ENCODE data around the gene DCC. TPM values are rescaled to one million over a fixed set of nuclear protein-coding genes. Genes with fewer than 3 reads are reported as not detected.

DCC gene
- total RNA-seq, 2 donors from 2014 or later: 0.10 to 0.48 TPM

DNA sequence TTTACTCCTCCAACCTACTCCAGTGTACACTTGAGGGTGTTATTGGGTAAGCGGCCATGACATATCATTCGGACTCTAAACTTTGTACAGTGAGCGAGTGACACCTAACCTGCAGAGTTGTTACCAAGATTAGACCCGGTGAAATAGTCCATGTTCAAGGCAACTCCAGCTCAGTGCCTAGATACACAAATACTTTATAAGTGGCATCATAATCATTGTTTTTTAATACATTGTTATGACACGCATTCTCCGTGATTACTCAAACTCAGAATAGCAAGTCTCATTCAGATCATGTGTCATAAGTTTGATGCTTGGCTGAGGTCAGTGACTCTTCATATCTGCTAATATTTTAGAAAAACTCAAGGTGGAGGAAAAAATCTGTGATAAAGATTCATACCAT, 597.8 kb downstream of the DCC start:
- H3K4me3 ChIP-seq: no peak overlapping the region
- no peak overlapping the region for H3K9ac ChIP-seq (ENCODE audit: low read depth in 2 of 2, low read length in 2 of 2)
- DNase-seq: no peak
- intact Hi-C loops (cut with DNase I): no loop called here
- no peaks in the 10 kb centered on the region for H3K27me3 ChIP-seq
- no peak overlapping the region for H3K27ac ChIP-seq
- TF ChIP-seq, protein P1, sequence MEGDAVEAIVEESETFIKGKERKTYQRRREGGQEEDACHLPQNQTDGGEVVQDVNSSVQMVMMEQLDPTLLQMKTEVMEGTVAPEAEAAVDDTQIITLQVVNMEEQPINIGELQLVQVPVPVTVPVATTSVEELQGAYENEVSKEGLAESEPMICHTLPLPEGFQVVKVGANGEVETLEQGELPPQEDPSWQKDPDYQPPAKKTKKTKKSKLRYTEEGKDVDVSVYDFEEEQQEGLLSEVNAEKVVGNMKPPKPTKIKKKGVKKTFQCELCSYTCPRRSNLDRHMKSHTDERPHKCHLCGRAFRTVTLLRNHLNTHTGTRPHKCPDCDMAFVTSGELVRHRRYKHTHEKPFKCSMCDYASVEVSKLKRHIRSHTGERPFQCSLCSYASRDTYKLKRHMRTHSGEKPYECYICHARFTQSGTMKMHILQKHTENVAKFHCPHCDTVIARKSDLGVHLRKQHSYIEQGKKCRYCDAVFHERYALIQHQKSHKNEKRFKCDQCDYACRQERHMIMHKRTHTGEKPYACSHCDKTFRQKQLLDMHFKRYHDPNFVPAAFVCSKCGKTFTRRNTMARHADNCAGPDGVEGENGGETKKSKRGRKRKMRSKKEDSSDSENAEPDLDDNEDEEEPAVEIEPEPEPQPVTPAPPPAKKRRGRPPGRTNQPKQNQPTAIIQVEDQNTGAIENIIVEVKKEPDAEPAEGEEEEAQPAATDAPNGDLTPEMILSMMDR (IDR thresholded peaks at IDR 0.05): no peak
- H3K9me3 ChIP-seq: no peaks in the 10 kb centered on the region
- H3K36me3 ChIP-seq: no peaks in the 10 kb centered on the region
- no peaks in the 10 kb centered on the region for H3K4me1 ChIP-seq

DNA sequence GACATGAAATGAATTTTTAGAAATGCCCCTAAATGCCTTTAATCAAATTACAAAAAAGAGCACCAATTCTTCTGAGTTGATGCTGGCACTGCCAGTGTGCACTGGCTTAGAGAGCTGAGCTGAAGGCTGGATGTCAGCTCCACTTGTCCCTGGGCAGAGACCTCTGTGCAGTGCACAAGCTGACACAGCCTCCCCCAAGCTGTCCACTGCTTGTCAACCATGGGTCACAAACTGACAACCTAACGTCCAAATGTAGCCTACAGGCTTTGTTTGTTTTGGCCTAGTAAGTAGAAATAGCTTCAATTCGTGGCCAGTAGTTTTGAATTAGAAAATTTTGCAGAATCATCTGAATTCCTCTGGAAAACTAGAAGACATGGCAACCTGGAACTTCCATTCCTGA, 605.6 kb downstream of the DCC start:
- Histone ChIP-seq H3K4me3 (no peak overlapping the region), H3K27me3 (no peaks in the 10 kb centered on the region), H3K9me3 (no peaks in the 10 kb centered on the region), H3K27ac (no peak overlapping the region), H3K4me1 (no peaks in the 10 kb centered on the region), H3K36me3 (no peaks in the 10 kb centered on the region), H3K9ac (ENCODE audit: low read depth in 2 of 2, low read length in 2 of 2) (no peak overlapping the region)
- TF ChIP-seq, protein P1 (IDR thresholded peaks at IDR 0.05): no peak
- no peak for DNase-seq
- intact Hi-C loops (cut with DNase I): no loop called here

DNA sequence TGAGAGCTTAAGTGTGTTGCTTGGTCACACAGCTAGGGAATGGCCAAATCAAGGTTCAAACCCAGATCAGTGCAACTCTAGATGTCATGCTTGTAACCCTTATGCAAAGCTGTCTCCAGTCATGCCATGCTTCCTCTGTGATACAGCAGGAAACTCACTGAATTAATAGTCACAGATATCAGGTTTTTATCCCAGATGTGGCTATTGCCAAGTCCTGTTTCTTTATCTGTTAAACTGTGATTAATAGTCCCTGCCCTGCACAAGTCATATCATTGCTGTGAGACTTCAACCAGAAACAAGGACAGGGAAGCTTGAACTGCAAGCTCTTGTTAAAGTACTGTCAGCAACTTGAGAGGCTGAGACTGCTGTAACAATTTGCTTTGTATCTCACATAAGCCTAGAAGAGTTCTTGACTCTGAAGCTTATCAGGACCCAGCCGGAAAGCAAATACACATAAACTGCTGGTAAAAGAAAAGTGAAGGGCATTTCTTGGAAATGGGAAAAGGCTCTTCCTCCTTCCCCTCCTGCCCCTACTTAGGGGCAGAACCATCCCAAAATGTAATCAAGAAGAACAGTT, 609.0 kb downstream of the DCC start:
- no peak for DNase-seq
- Histone ChIP-seq H3K36me3 (no peaks in the 10 kb centered on the region), H3K4me3 (no peak overlapping the region), H3K4me1 (no peaks in the 10 kb centered on the region), H3K9ac (ENCODE audit: low read depth in 2 of 2, low read length in 2 of 2) (no peak overlapping the region), H3K9me3 (no peaks in the 10 kb centered on the region), H3K27me3 (no peaks in the 10 kb centered on the region), H3K27ac (no peak overlapping the region)
- TF ChIP-seq, protein P1 (IDR thresholded peaks at IDR 0.05): no peak
- intact Hi-C loops (cut with DNase I): no loop called here

DNA sequence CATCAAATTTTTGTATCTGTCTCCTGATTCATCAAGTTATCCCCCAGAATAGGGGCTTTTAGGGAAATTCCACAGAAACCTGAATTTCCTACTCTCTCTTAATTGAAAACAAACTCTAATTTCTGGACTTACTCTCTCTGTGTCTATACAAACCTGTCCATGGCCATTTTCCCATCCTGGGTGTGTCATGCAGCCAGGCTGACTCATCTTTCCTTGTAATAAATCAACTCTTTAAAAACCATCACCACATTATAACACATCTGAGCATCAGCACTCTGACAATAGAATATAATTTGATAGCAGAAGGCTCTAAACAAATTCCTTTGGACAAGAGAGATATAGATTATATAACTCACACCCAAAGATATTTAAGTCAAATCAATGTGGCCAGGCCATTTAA, 610.2 kb downstream of the DCC start:
- no peaks in the 10 kb centered on the region for H3K9me3 ChIP-seq
- H3K36me3 ChIP-seq: no peaks in the 10 kb centered on the region
- H3K27ac ChIP-seq: no peak overlapping the region
- H3K9ac ChIP-seq (ENCODE audit: low read depth in 2 of 2, low read length in 2 of 2): no peak overlapping the region
- no peaks in the 10 kb centered on the region for H3K4me1 ChIP-seq
- TF ChIP-seq, protein P1 (IDR thresholded peaks at IDR 0.05): no peak
- no peak overlapping the region for H3K4me3 ChIP-seq
- H3K27me3 ChIP-seq: no peaks in the 10 kb centered on the region
- intact Hi-C loops (cut with DNase I): no loop called here
- DNase-seq: no peak

GRCh38 chr18:52953387-52953786, 613.4 kb downstream of the DCC start:
- Histone ChIP-seq H3K27me3 (no peaks in the 10 kb centered on the region), H3K9me3 (no peaks in the 10 kb centered on the region), H3K9ac (ENCODE audit: low read depth in 2 of 2, low read length in 2 of 2) (no peak overlapping the region), H3K36me3 (no peaks in the 10 kb centered on the region), H3K27ac (no peak overlapping the region), H3K4me1 (no peaks in the 10 kb centered on the region), H3K4me3 (no peak overlapping the region)
- DNase-seq: no peak
- TF ChIP-seq, protein P1 (IDR thresholded peaks at IDR 0.05): no peak
- intact Hi-C loops (cut with DNase I): no loop called here

All from colonic mucosa (tissue), 4 donors.